ENCODE data around the gene ABCB10.

The ABCB10 gene

GRCh38 chr1:229507951-229508822 is 50.3 kb downstream of the ABCB10 start, which contains the start of gene NUP133:
TSS of gene NUP133 (minus strand) at chr1:229508341. CDS start at chr1:229508249, 92 bp downstream.
- TF ChIP-seq Cebpa-rat (IDR thresholded peaks at IDR 0.05) = no peak
- H3K9ac ChIP-seq = peak within 1 kb of the TSS; percentile 92 to 97 (median 93)
- no peaks in the 10 kb centered on the region for H3K9me3 ChIP-seq (replicated peaks in 1 of 11)

GRCh38 chr1:229507502-229507901 is 51.0 kb downstream of the ABCB10 start:
- Histone ChIP-seq H3K4me3 (peak overlapping the region; percentile 80 to 100 (median 91)), H3K27me3 (no peaks in the 10 kb centered on the region), H3K9me3 (replicated peaks in 1 of 11) (no peaks in the 10 kb centered on the region), H3K27ac (peak overlapping the region; percentile 86 to 95 (median 91)), H3K4me1 (peaks cover 25 to 36% (median 30%) of the 10 kb centered on the region in 10 experiments), H3K4me2 (peak overlapping the region; percentile 79 to 96 (median 90)), H4K20me1 (peaks cover 0 to 12% (median 0%) of the 10 kb centered on the region in 11 experiments; a peak in 4 of 22 replicates), H3K36me3 (peaks cover 16 to 36% (median 25%) of the 10 kb centered on the region in 11 experiments; a peak in 20 of 22 replicates), H3K9ac (peak overlapping the region; percentile 92 to 97 (median 93))
- TF ChIP-seq Cebpa-rat (IDR thresholded peaks at IDR 0.05) = no peak

More at GRCh38 chr1:229507951-229508822, 50.3 kb downstream of the ABCB10 start, which contains the start of gene NUP133:
- H3K36me3 ChIP-seq = peaks cover 12 to 30% (median 18%) of the 10 kb centered on the region in 11 experiments; a peak in 18 of 22 replicates
- H4K20me1 ChIP-seq = peaks cover 0 to 11% (median 0%) of the 10 kb centered on the region in 11 experiments; a peak in 4 of 22 replicates
- H3K4me2 ChIP-seq = peak within 1 kb of the TSS; percentile 84 to 96 (median 90)
- H3K27me3 ChIP-seq = no peaks in the 10 kb centered on the region
- peaks cover 25 to 36% (median 30%) of the 10 kb centered on the region in 10 experiments for H3K4me1 ChIP-seq
- peak within 1 kb of the TSS; percentile 80 to 100 (median 91) for H3K4me3 ChIP-seq
- H3K27ac ChIP-seq = peak within 1 kb of the TSS; percentile 86 to 95 (median 91)

GRCh38 chr1:229506633-229507032 is 51.9 kb downstream of the ABCB10 start:
- TF ChIP-seq Cebpa-rat (IDR thresholded peaks at IDR 0.05) = no peak
- peak overlapping the region; percentile 80 to 100 (median 91); a peak in 13 of 20 replicates for H3K4me3 ChIP-seq
- H3K9ac ChIP-seq = peak overlapping the region; percentile 37 to 97 (median 93); a peak in 12 of 22 replicates

GRCh38 chr1:229495782-229496181 is 62.7 kb downstream of the ABCB10 start:
- H3K27ac ChIP-seq = no peak overlapping the region

More at GRCh38 chr1:229506633-229507032, 51.9 kb downstream of the ABCB10 start:
- H4K20me1 ChIP-seq = peaks cover 0 to 16% (median 4%) of the 10 kb centered on the region in 11 experiments; a peak in 5 of 22 replicates
- no peaks in the 10 kb centered on the region for H3K27me3 ChIP-seq
- no peaks in the 10 kb centered on the region for H3K9me3 ChIP-seq (replicated peaks in 1 of 11)
- H3K36me3 ChIP-seq = peaks cover 23 to 45% (median 34%) of the 10 kb centered on the region in 11 experiments; a peak in 20 of 22 replicates
- no peak overlapping the region for H3K27ac ChIP-seq
- H3K4me2 ChIP-seq = peak overlapping the region; percentile 79 to 96 (median 90); a peak in 21 of 22 replicates
- peaks cover 25 to 36% (median 30%) of the 10 kb centered on the region in 10 experiments for H3K4me1 ChIP-seq

GRCh38 chr1:229487181-229487580 is 71.3 kb downstream of the ABCB10 start:
- H3K4me1 ChIP-seq = no peaks in the 10 kb centered on the region
- H3K4me2 ChIP-seq = no peak overlapping the region
- H3K36me3 ChIP-seq = peaks cover 85 to 98% (median 95%) of the 10 kb centered on the region in 11 experiments
- peak overlapping the region in 1 of 11 experiments; percentile 45; a peak in 1 of 22 replicates for H3K9ac ChIP-seq
- no peak overlapping the region for H3K27ac ChIP-seq
- no peak for TF ChIP-seq Cebpa-rat (IDR thresholded peaks at IDR 0.05)
- H3K27me3 ChIP-seq = no peaks in the 10 kb centered on the region
- no peak overlapping the region for H3K4me3 ChIP-seq
- H3K9me3 ChIP-seq (replicated peaks in 1 of 11) = no peaks in the 10 kb centered on the region
- H4K20me1 ChIP-seq = peaks cover 0 to 10% (median 0%) of the 10 kb centered on the region in 11 experiments; a peak in 1 of 22 replicates

More at GRCh38 chr1:229495782-229496181, 62.7 kb downstream of the ABCB10 start:
- Histone ChIP-seq H3K4me3 (no peak overlapping the region), H3K27me3 (no peaks in the 10 kb centered on the region), H3K36me3 (peaks cover 96 to 100% (median 99%) of the 10 kb centered on the region in 11 experiments), H3K9ac (no peak overlapping the region), H3K4me1 (no peaks in the 10 kb centered on the region), H4K20me1 (peaks cover 0 to 5% (median 0%) of the 10 kb centered on the region in 11 experiments; a peak in 1 of 22 replicates), H3K4me2 (no peak overlapping the region), H3K9me3 (replicated peaks in 1 of 11) (no peaks in the 10 kb centered on the region)
- TF ChIP-seq Cebpa-rat (IDR thresholded peaks at IDR 0.05) = no peak

- H4K20me1 ChIP-seq = peaks cover 0 to 16% (median 0%) of the 10 kb centered on the region in 11 experiments; a peak in 5 of 22 replicates
- H3K9ac ChIP-seq = no peak overlapping the region
- no peak overlapping the region for H3K4me2 ChIP-seq
- H3K4me1 ChIP-seq = peaks cover 14 to 17% (median 15%) of the 10 kb centered on the region in 10 experiments
- no peak overlapping the region for H3K27ac ChIP-seq
- H3K9me3 ChIP-seq (replicated peaks in 1 of 11) = no peaks in the 10 kb centered on the region
- peaks cover 77 to 95% (median 89%) of the 10 kb centered on the region in 11 experiments for H3K36me3 ChIP-seq
- no peak for TF ChIP-seq Cebpa-rat (IDR thresholded peaks at IDR 0.05)
- no peaks in the 10 kb centered on the region for H3K27me3 ChIP-seq
- no peak overlapping the region for H3K4me3 ChIP-seq
These were observed 73.2 kb downstream of the ABCB10 start for GRCh38 chr1:229485318-229485717.

- no peak overlapping the region for H3K9ac ChIP-seq
- no peak overlapping the region for H3K4me2 ChIP-seq
- H3K9me3 ChIP-seq (replicated peaks in 1 of 11) = no peaks in the 10 kb centered on the region
- H3K36me3 ChIP-seq = peaks cover 67 to 89% (median 80%) of the 10 kb centered on the region in 11 experiments
- no peak for TF ChIP-seq Cebpa-rat (IDR thresholded peaks at IDR 0.05)
- no peak overlapping the region for H3K27ac ChIP-seq
- no peaks in the 10 kb centered on the region for H3K27me3 ChIP-seq
- peaks cover 25 to 37% (median 34%) of the 10 kb centered on the region in 10 experiments for H3K4me1 ChIP-seq
- no peak overlapping the region for H3K4me3 ChIP-seq
- H4K20me1 ChIP-seq = peaks cover 0 to 16% (median 0%) of the 10 kb centered on the region in 11 experiments; a peak in 5 of 22 replicates
These were observed 76.0 kb downstream of the ABCB10 start for GRCh38 chr1:229482511-229482910.

GRCh38 chr1:229480495-229480894 is 78.0 kb downstream of the ABCB10 start:
- no peak overlapping the region for H3K4me3 ChIP-seq
- H3K4me1 ChIP-seq = peaks cover 25 to 37% (median 34%) of the 10 kb centered on the region in 10 experiments
- H3K9ac ChIP-seq = peak overlapping the region in 4 of 11 experiments; percentile 25 to 49 (median 35); a peak in 3 of 22 replicates
- H3K4me2 ChIP-seq = peak overlapping the region; percentile 48 to 78 (median 68)
- H3K36me3 ChIP-seq = peaks cover 66 to 89% (median 80%) of the 10 kb centered on the region in 11 experiments
- H3K9me3 ChIP-seq (replicated peaks in 1 of 11) = no peaks in the 10 kb centered on the region
- no peaks in the 10 kb centered on the region for H3K27me3 ChIP-seq
- TF ChIP-seq Cebpa-rat (IDR thresholded peaks at IDR 0.05) = no peak
- peak overlapping the region in 9 of 11 experiments; percentile 18 to 66 (median 61); a peak in 17 of 22 replicates for H3K27ac ChIP-seq
- peaks cover 0 to 16% (median 0%) of the 10 kb centered on the region in 11 experiments; a peak in 5 of 22 replicates for H4K20me1 ChIP-seq
